Activated effector memory CD4-positive, alpha-beta T cell treated with Interleukin-2 at 50 U/mL for 16 hours (primary cell): ENCODE results near the gene PPP1R15B.
"Not testable (repeated sequence)": the region's sequence is repeated elsewhere in the genome, so short reads cannot be mapped to it uniquely, and the experiment has no call there.

Experiments
- DNase-seq: peaks from one replicate; pipeline ENCODE4 v3.0.0-alpha.2; 2020

The PPP1R15B gene

DNA sequence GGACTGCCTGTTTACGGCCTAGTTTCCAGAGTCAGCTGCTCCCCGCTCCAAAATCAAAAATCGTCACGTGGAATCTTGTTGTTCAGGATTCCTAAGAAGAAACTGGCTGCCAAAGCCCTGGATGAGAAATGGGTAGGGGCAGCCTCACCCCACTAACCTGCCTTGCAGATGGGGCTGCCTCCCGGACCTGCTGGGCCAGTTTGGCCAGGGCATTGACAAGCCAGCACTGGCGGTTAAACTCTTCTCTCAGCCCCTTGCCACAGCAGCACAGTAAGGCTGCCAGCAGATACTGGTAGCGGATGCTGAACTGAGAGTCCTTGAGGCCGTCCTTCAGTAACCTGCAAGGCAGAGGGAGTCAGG, 31.6 kb upstream of the PPP1R15B start:
- DNase-seq = no peak

DNA sequence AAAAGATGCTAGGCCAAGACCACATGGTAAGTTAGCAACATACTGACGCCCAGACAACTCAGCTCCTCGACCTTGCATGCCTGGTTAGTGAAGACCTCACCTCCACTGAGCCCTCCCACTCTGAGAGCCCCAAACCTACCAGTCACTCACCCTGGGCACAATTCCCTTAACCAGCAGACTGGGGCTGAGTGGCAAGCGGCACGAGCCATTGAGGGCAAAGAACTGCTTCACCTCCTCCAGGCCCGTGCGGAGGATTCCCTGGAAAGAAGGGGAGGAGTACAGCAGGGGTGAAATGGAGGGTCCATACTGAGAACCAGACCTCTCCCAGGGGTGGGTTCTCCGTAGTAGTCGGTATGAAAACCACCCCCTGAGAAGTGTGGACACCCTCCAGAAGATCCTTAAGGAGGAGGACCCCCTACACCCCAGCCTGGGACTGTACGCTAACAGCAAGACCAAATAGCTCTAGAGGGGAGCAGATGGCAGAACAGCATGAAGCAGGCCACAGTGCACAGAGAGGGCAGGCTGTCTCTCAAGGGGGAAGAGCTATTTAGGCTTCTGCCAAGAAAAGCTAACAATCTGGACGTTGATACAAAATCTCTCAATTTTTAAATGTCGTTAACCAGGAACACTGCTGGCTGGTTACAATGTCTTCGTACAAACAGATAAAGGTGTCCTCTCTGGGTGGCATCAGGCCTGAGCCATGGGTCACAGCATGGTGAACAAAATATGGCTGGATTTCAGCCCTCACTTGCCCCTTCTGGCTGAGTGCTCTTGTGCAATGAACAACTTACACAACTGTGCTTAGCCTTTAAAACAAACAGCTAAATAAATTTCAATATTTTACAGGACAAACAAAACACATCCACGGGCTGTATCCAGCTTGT, 31.0 kb upstream of the PPP1R15B start:
- no peak for DNase-seq

DNA sequence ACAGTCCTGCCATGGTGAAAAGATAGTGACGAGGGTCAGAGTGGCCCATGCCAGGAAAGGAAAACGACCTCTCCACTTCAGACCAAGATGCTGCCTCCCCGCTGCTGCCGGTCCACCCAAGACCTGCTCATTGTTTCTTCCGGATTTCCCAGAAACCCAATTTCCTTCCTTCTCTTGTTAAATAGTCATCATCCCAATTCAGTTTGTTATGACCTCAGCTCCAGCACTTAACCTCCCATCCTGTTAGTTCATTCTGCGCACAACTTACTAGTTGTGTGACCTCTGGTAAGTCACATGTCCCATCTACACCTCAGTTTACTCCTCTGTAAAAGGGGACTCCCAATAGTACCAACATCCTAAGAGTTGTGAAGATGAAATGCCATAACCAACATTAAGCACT, 29.9 kb upstream of the PPP1R15B start:
- no peak for DNase-seq

DNA sequence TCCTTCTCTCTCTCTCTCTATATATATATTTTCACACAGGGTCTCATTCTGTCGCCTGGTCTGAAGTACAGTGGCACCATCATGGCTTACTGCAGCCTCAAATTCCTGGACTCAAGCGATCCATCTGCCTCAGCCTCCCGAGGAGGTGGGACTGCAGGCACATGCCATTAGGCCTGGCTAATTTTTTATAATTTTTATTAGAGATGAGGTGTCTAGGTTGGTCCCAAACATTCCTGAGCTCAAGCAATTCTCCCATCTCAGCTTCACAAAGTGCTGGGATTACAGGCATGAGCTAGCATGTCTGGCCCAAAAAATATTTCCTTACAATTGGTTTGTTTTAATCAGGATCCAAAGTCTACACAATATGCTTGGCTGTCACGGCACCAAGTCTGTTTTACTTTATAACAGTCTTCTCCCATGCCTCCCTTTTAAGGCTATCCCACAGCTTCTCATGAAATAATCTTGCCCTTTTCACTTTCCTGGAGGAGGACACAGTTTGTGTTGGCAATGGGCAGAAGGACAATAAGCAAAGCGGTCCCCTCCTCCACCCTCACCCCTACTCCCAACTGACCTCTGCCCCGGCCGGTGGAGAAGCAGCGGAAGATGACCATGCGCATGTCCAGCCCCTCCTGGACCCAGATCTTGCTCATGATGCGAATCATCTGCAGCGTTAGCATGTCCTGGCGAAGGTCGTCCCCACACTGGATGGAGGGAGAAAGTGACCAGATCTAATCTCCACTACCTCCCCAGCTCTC, 28.2 kb upstream of the PPP1R15B start:
- no peak for DNase-seq

DNA sequence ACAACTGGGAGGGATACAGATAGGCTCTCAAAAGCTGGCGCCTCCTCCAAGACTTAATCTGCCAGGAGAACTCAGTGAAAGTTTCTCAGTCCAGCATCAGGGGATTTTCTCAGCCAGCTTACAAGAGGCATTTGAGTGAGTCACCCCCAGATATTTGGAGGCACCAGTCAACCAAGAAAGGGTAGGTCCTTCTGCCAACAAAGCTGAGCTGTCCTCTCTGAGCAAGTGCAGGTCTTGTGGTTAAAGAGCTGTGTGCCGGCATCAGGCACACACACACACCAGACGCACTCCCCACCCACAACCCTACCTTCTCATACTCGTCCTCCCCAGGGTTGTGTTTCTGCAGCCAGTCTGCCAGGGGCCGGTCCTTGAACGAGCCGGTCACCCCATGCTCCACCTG, 27.0 kb upstream of the PPP1R15B start:
- DNase-seq = no peak

DNA sequence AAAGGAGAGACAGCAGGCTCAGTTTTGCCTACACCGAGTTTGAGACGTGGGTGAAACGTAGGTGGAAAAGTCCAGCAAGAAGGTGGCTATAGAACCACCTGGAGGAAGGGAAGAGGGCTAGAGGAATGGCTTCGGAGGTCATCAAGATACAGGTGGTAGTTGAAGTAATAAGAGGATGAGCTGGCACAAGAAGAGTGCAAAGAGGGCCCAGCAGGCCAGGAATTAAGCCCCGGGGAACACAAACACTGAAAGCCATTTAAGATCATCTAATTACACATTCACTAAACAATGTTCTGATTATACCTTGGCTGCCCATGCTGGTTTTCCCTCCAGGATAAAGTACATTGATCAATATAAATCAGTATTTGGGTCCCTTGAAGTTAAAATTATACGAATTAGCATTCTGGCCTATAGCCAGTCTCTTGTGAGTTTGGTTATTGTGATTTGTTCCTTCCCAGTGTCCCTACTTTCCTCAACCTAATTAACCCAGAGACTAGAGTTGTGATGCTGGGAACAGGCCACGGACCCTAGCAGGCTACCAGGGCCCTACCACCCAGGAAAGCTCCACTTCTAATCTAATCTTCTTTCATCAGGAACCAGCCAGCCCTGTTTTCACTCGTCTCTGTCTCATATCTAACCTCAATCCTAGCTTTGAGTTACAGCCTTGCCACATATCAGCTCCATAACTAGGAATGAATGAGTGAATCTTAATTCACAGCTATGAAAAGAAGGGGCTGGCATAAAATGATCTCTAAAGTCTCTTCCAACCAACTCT, 26.4 kb upstream of the PPP1R15B start:
- DNase-seq = no peak

DNA sequence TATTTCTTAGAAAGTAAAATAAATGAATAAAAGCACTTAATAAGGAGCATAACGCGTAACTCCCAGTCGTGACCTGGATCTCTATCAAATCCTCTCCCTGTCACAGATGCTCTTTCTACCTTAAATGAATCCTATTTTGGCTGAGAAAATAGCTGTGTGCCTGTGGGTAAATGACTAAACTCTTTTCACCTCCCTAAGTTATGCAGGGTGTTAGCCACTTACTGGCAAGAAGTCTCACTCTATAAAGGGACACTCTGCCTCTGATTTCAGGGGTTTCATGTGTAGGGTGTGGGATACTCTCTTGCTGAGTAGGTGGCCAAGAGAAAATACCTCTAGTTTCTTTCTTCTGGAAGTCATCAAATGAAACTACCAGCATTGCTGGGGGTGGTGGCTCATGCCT, 24.3 kb upstream of the PPP1R15B start:
- DNase-seq = no peak

DNA sequence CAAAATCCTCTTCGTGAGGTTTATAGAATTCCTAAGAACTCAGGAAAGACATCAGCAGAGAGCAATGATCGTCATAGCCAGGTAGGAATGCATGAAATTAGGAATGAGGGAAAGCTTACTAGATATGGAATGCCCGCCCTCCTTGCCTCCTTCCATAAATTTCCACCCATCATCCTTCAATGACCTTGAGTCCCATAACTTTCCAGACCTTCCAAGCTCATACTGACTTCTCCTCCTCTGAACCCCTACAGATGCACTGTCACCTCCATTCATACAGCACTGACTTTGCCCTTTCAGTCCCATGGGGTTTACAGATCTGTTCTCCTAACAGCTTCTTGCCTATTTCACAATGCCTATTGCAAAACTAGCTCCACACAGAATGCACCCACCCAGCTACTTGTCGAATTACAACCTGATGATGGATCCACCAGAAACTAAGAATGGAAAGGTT, 23.8 kb upstream of the PPP1R15B start:
- no peak for DNase-seq

DNA sequence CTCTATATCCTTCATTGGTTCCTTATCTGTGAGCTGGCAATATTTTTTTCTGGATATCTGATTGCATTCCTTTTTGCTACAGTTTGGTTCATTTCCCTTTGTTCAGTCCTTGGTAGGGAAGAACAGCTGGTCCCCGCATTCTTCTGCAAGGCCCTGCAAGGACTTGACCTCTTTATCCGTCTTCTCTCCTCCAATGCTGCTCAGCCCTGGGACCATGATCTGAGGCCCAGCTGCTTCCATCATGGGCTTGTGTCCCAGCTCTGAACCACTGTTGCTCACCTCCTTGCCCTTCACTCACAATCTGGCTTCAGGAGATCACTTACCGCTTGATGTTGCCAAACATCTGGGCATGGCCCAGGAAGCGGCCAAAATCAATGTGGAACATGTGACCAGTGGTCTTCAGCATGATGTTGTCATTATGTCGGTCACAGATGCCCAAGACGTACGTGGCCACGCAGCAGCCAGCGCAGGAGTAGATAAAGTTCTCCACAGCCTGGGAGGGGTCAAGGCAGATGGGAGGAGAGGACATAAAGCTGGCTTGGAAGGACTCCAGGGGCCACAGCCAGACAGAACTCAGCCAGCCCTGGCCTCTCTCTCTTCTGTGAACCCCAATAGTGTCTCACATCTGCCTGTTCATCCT, 22.6 kb upstream of the PPP1R15B start:
- no peak for DNase-seq

GRCh38 chr1:204432708-204433107, 21.1 kb upstream of the PPP1R15B start:
- no peak for DNase-seq

DNA sequence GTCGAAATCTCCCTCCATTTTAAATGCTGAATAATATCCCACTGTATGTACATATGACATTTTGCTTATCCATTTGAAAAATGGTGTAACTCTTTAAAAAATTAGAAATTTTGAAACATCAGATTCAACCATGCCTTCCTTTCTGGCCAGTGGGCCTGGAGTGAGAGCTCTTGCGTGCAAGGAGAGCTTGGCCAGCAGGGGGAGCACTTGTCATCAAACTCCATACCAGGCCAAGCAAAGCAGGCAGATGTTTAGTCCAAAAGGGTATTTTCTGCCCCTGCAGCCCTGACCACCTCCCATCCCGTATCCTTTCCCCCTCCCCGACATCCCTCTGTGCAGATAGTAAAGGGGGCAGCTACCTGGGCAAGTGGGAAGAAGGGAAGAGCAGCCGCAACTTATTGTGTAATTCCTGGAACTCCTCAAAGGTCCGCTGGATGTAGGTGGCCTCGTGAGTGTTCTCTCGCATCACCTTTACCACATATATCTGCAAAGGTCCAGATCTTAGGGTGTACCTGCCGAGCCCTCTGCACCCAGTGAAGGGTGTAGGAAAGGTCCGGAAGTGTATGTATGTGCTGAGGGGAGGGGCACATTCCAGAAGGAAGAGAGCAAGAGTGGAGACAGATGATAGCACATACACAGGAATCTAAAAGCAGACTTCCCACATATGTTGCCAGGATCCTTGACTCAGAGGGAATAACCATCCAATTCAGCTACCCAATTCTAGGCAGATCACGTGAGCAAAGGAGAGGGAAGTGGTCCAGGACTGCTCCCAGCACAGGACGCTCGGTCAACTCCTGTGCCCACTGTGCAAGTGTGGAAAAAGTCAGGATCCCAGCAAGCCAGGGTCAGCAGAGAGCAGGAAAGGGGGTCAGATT, 19.9 kb upstream of the PPP1R15B start:
- peak; percentile 61 for DNase-seq

DNA sequence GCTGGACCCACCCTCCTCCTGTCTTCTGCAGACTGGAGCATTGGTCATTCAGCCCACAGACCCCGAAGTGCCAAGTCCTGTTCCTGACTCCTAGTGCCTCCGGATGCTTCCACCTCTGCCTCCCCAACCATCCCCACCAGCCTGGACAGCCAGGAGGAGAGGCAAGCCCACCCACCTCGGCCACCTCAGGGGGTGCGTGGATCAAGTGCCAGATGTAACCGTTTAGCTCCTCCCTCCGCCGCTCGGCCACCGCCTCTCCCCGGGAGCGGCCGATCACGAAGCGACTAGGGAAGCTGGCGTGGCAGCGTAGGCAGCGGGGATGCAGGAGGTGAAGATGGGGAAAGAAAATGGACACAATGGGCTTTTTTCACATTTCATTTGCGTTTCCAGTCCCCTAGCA, 18.1 kb upstream of the PPP1R15B start:
- no peak for DNase-seq

DNA sequence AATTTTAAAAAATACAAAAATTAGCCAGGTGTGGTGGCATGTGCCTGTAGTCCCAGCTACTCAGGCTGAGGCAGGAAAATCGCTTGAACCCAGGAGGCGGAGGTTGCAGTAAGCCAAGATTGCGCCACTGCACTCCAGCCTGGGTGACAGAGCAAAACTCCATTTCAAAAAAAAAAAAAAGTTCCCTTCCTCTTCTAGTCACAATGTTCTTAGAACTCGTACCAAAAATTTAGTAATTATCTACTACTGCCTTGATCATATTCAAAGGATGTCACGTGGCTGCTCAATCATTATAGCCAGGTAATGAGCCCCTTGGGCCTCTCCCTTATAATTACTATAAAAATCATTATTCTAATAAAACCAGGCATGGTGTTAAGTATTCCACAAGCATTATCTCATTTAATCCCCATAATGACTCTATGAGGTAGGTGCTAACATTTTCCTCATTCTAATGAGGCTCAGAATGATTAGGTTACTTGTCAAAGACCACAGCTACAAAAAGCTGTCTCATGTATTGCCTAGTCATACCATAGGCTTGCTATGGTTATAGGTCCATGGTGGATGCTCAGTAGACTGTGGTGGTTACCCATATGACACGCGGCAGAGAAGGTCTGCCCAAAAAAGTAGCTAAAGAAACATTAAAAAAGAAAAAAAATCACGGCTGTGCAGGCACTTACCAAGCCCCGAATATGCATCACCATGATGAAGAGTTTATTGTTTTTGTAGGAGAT, 15.5 kb upstream of the PPP1R15B start:
- DNase-seq = no peak

DNA sequence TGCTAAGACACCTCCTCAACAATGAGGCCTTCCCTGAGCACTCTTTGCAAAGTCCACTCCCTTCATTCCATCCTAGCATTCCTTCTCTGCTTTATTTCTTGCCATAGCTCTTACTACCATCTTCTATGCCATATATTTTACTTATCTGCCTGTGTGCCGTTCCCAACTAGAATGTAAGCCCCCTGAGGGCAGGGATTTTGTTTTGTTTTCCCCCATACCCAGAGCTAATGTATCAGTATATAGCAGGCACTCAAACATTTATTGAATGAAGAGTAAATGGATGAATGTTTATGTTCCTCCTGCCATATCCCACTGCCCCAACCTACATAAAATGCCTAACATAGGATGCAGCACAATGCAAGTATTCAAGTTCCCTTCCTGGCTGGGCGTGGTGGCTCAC, 14.9 kb upstream of the PPP1R15B start:
- no peak for DNase-seq

DNA sequence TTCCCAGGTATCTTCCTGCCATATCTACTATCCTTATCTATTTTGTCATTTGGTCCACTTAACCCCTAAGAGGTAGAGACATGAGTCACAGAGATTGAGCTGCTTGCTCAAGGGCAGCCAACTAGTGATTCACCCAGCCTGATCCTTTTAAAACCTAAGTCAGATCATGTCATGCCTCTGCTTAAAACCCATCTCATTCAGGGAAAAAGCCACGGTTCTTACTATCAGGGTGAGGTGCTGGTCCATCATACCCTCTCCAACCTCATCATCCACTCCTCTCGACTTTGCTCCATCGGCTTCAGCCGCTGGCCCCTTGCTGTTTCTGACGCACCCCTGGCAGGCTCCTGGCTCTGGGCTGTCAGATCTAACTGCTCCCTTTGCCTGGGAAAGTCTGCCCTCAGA, 14.4 kb upstream of the PPP1R15B start:
- no peak for DNase-seq

GRCh38 chr1:204424621-204425020, 13.0 kb upstream of the PPP1R15B start:
- DNase-seq = no peak

- not testable (repeated sequence) for DNase-seq
Measured at GRCh38 chr1:204422061-204422705, 10.6 kb upstream of the PPP1R15B start.

DNA sequence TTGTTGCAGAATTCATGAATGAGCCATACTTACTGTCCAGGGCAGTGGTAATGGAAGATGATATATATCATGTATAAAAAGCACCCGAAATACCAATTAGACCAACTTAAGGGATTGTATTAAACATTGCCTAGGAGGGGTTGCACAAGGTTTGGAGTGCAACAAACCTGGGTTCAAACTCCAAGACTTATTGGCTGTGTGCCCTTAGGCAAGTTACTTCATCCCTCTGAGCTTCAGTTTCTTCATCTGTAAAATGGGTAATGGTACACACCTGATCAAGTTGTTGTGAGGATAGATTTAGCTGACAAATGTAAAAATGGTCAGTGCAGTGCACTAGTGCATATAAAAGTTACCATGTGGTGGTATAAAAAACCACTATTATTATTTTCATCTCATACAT, 9.8 kb upstream of the PPP1R15B start:
- DNase-seq = no peak

- DNase-seq = no peak
Measured at GRCh38 chr1:204420039-204421004, 8.7 kb upstream of the PPP1R15B start.

GRCh38 chr1:204419064-204419403, 7.4 kb upstream of the PPP1R15B start:
- DNase-seq = no peak
